HG03196 (cell line): ENCODE results near the gene GPR87.

Experiments used
- ATAC-seq: cut with Tn5 transposase; IDR thresholded peaks from one replicate; pipeline ENCODE4 v1.9.1; 2021; ENCODE audit not compliant: unreplicated experiment

The GPR87 gene

DNA sequence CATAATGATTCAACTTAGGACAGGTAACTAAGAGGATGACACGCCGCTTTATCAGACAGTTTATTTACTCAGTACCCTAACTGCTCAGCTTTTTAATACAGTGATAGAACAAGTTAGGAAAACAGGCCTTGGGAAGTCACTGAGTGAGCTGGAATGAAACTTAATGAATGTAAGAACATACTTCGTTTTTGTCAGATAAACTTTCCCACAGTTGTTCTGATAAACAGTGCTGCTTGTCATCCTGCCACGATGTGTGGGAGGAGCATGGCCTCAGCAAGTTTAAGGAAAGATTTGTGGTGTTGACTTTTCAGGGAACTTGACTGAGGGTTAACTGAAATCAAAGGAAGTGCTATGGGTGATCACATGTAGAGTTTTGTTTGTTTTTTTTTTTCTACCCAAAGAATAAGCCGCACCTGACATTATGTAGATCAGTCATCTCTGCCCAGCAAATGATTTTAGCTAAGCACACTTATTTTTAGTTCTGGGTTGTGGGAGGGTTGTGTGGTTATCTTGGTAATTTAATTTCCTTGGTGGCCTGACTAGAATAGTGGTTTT, 32.6 kb downstream of the GPR87 start:
- no peak for ATAC-seq

DNA sequence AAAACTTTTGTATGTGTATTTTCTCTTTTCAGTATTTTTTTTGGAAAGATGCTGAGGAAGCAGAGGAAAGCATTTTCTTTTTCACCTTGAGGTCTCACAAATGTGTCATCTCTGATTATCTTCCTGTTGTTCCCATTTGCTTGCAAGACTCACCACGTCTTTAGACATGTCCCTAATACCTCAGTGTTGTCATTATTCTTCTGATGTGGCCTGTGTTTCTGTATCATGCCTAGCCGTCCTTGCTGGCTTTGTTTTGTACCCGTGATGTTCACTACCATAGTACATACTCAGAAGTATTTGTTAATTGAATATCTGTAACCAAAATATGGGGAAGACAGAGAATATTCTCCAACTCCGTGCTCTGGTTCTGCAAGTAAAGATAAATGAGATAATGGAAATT, 33.2 kb downstream of the GPR87 start:
- ATAC-seq: no peak

GRCh38 chr3:151282921-151283320, 33.7 kb downstream of the GPR87 start:
- ATAC-seq: no peak

DNA sequence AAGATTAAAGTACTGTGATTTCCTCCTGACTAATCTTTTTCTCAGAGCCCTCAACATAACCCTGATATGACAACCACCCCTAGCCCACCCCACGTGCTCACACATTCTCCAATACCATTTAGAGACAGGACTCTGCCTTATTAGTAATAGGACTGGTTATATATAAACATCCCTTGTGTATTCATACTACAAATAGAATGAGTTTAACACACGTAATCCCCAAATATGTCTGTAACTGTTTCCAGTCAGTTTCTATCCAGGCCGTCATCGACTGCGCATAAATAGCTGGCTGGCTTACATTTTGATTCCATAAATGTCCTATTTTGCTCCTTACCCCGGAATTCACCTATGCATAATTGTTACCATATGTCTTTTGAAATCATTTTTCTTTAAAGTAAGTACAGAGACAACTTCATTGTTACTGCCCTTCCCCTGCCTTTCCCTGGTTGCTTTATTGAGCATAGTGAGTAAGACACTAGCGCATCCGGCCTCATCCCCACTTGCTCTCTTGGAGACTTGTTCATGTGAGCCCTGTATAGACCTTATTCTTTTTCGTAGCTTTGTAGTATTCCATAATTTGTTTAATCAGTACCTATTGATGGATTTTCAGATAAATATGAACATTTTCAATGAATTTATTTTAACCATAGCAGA, 34.8 kb downstream of the GPR87 start:
- ATAC-seq: no peak

- no peak for ATAC-seq
Observed at GRCh38 chr3:151278230-151278629, 38.4 kb downstream of the GPR87 start, which contains the start of gene P2RY14. P2RY14 (minus strand) TSS chr3:151278542; CDS start chr3:151214316, 64,226 bp downstream.

- ATAC-seq: peak; percentile 68
Observed at GRCh38 chr3:151276687-151277042, 40.0 kb downstream of the GPR87 start.

DNA sequence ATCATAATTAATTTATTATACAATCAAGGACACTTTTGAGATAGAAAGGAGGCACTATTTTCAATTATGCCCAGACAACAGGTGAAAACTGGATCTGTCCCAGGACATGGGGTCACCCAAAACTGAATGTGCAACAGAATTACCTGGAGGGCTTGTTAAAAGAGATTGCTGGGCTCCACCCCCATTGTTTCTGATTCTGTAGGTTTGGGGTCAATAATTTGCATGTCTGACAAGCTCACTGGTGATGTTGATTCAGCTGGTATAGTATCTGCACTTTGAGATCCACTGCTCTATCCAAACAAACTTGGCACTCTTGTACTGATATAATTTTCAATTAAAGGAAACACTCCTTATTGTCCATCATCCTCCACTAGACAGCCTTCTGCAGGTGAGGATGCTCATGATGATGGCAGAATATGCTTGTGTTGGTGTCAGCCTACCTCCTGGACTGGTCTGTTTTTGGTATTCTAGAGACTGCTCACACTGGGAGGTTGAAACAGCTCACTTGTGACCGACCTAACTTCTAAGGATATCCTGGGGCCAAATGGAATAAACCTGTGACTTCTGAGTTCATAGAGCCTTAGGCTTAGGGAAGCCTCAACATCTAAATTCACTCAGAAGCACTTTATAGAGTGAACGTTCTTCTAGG, 40.5 kb downstream of the GPR87 start:
- no peak for ATAC-seq

DNA sequence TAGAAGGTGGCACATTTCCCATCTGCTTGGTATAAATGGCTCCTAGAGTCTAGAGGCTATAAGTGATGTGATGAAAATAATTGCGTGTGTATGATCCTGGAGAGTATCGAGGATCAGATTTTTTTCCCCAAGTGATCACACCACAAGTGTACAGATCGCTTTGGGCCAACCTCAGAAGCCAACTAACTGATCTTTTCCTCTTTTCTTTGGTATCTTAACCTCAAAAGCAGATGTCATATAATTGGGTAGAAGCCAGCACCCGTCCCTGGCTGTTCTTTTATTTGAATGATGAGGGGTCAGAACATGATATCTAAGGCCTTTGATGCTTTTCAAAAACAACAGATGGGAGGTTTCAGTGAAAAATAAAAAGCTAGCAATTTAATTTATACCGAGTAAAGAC, 41.5 kb downstream of the GPR87 start:
- no peak for ATAC-seq

GRCh38 chr3:151269631-151270030, 47.0 kb downstream of the GPR87 start:
- ATAC-seq: no peak

DNA sequence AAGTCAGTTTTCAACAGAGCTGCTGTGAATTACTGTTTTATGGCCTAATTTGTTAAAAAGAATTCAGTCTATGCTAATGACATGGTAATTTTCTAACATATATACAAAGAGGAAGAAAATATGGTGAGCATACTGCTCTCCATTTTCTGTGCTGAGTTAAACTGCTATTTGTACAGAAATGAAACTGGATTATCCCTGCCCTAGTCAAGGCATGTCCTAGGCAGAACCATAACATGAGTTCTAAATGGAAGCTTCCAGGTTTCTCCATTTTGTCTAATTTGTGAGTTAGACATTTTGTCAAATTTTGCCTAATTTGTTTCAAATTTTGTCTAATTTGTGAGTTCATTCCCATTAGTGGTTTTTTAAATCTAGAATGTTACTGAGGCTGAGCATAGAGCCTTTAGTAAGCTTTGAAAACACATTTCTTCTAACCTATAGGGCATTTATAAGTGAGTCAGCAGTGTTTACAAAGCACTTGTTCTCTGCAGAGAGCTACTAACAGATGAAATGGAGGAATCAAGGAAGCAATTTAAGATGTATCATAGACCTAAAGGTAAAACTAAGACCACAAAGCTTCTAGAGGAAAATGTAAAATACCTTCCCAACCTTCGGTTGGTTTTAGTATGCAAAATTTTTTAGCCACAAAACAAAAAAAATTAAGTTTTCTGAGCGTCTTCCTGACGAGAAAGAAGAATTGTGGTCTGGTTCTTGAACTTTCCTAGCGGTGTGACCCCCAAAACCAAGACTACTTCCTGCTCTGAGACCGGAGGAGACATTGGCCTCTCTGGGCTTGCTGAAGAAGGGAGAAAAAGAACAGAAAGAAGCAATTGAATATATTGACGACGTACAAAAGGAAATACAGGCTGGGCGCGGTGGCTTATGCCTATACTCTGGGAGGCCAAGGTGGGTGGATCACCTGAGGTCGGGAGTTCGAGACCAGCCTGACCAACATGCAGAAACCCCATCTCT, 48.1 kb downstream of the GPR87 start:
- ATAC-seq: peak; percentile 57

DNA sequence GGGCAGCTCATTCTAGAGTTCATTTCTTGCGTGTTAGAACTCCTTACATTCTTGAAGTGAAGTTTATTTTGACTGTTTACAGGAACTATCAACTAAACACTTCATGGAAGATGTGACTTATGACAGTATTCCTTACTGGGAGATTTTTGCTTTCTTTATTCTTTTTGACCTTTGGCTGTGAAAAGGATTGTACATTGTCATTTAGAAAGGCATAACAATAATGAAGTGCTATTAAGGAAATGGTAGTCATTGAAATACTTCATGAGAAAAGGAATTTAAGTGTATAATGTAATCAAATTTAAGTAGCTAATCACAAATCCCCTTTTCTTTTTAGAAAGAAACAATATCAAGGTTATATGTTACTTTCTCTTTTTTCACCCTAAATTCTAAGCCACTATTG, 49.6 kb downstream of the GPR87 start:
- no peak for ATAC-seq

- ATAC-seq: peak; percentile 96
Observed at GRCh38 chr3:151265866-151266265, 50.8 kb downstream of the GPR87 start.

DNA sequence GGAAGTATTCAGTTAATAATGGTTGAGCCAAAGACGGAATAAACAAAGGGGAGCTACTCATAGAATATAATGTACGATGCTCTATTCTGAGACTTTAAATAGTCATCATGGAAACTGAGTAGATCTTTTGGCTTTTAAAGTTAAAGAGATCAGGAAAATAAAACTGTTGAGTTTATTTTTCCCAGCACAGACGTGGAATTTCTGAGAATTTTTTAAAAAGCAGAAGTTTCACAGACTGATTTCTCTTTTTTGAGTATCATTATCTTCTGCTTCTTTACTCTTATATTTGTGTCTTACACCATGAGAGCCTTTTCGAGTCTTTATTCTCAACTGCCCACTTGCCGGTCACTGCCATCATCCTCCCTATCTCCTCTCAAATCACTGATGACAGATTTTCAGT, 51.5 kb downstream of the GPR87 start:
- ATAC-seq: no peak

DNA sequence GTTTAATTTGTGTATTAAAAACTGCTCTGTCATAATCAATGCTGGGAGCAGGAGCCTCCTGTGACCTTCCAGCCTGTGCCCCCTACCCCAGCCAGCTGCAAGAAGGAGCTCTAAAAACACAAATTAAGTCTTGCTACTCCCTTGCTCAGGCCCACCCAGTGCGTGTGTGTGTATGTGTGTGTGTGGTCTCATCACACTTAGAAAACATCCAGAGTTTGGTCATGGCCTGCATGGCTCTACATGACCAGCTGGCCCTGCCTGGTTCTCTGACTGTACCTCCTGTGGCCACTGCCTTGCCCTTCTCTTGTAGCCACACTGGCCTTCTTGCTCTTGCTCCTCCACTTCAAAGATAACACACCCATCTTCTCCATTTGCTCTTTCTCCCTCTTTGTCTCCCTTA, 52.0 kb downstream of the GPR87 start:
- no peak for ATAC-seq

- no peak for ATAC-seq
Observed at GRCh38 chr3:151262871-151263525, 53.6 kb downstream of the GPR87 start.

DNA sequence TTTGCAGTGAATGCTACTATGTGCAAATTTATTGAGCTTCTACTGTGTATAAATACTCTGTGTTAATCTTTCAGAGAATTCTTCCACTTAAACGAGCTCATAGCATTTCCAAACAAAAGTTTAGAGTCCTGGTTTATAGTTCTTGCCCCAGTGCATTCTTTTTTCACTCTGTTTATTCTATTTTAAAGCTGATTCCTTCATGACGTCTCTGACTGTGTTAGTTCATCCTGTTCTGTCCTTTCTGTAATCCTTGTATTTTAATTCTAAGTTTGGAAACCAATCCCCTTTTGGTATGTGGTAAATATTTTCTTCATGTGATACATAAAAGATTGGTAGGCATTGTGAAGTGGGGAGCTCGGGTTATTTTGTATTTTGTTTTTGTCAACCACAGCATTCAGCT, 57.0 kb downstream of the GPR87 start:
- ATAC-seq: no peak

DNA sequence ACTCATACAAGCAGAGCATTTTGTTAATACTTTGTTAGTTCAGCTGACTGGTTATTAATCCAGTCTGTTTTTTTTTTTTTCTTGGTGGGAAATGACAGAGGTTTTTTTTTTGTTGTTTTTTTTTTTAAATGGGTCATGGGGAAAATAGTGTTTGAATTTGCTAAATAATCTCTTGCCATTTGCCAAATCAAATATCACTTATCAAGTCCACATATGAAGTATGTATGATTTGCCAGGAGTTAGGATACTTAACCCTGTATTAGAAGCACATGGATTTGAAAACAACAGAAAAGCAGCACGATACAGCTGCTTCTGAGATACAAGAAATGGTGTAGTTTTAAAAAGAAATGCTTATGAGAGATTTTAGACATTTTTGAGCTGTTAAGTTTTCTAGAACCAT, 59.9 kb downstream of the GPR87 start:
- ATAC-seq: no peak

DNA sequence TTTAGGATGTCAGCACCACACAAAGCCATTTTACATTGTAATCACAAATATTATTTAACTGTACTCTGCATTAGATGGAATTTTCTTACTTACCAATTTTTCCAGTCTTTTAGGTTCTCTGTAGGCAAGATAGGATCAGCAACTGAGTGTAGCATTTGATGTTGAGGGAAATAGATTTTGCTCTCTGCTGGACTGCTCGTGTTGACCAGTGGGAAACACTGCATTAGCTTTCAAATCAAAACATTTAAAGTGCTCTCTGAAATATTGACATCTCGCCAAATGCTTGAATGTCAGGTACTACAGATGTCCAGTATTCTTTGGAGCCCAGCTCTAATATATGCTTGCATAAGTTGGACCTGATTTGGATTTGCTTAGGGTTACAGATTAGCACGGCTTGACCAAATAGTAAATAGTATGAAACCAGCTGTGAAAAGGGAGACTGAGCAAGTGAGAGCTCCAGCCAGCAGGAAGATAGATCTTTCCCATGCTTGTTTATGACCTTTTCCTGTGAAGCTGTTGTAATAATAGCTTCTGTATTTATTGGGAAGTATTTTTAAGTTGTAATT, 67.8 kb downstream of the GPR87 start:
- no peak for ATAC-seq
